ENCODE results near the gene GSDMA.

DNA sequence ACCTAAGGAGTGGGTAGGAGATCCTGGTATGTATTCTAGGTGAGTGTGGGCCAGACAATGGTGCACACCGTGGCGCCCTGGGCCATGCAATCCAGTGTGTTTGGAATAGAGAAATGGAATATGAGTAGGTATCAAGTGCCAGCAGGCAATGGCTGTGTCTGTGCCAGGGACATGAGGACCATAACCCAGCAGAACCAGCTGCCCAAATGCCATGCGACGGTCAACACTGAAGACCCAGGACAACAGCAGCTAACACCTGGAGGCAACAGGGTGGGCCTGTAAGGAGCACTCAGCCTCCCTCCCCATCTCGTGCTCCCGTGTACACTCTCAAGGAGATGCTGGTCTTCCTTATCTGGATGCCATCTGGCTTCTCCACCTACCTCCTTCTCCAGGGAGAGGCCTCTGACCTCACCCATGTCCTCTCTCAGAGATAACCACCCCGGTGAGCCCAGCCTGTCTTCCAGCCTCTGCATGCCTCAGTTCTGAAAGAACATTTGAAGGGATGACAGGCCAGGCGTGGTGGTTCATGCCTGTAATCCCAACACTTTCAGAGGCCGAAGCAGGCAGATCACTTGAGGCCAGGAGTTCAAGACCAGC is 43.6 kb upstream of the GSDMA start:
- no peak for TF ChIP-seq POLR2A (IDR thresholded peaks at IDR 0.05)
- TF ChIP-seq, protein P1, sequence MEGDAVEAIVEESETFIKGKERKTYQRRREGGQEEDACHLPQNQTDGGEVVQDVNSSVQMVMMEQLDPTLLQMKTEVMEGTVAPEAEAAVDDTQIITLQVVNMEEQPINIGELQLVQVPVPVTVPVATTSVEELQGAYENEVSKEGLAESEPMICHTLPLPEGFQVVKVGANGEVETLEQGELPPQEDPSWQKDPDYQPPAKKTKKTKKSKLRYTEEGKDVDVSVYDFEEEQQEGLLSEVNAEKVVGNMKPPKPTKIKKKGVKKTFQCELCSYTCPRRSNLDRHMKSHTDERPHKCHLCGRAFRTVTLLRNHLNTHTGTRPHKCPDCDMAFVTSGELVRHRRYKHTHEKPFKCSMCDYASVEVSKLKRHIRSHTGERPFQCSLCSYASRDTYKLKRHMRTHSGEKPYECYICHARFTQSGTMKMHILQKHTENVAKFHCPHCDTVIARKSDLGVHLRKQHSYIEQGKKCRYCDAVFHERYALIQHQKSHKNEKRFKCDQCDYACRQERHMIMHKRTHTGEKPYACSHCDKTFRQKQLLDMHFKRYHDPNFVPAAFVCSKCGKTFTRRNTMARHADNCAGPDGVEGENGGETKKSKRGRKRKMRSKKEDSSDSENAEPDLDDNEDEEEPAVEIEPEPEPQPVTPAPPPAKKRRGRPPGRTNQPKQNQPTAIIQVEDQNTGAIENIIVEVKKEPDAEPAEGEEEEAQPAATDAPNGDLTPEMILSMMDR (IDR thresholded peaks at IDR 0.05), result no peak
